Osteoblast (primary cell): ENCODE data around the gene BORCS5. TPM values are rescaled to one million over a fixed set of nuclear protein-coding genes. Genes with fewer than 3 reads are reported as not detected.

Source experiments
- DNase-seq: peaks from one replicate; pipeline ENCODE4 v3.0.0; 2011; ENCODE audit warnings: low spot score, mixed read lengths; ENCODE audit not compliant: insufficient read length; ENCODE audit errors: missing footprints
- H2AFZ ChIP-seq: 2 replicates; pipeline ENCODE4 v1.6.0; 2011; ENCODE audit warnings: mild to moderate bottlenecking, low read length
- H3K27ac ChIP-seq: 2 replicates; pipeline ENCODE4 v1.5.1; 2011; ENCODE audit warnings: mild to moderate bottlenecking, low read depth, low read length, moderate library complexity
- H3K27me3 ChIP-seq: 2 replicates; pipeline ENCODE4 v1.6.0; 2012; ENCODE audit warnings: mild to moderate bottlenecking, control low read depth, inconsistent platforms, low read length, moderate library complexity; ENCODE audit not compliant: insufficient read depth
- H3K36me3 ChIP-seq: 2 replicates; pipeline ENCODE4 v1.5.1; 2011; ENCODE audit warnings: mild to moderate bottlenecking, low read length, control low read depth, moderate library complexity; ENCODE audit not compliant: insufficient read depth
- H3K4me1 ChIP-seq: 2 replicates; pipeline ENCODE4 v1.5.1; 2011; ENCODE audit warnings: mild to moderate bottlenecking, low read length, control low read depth, moderate library complexity; ENCODE audit not compliant: insufficient read depth
- H3K4me2 ChIP-seq: 2 replicates; pipeline ENCODE4 v1.6.0; 2011; ENCODE audit warnings: mild to moderate bottlenecking, low read length; ENCODE audit not compliant: insufficient read depth
- H3K4me3 ChIP-seq: fragments of 200-600 bp; sonication (generic); 3 replicates; pipeline ENCODE4 v1.5.1; 2012; ENCODE audit warnings: mild to moderate bottlenecking, low read length, inconsistent platforms; ENCODE audit not compliant: insufficient read depth
- H3K79me2 ChIP-seq: 2 replicates; pipeline ENCODE4 v1.6.0; 2012; ENCODE audit warnings: mild to moderate bottlenecking, low read length, control low read depth, inconsistent platforms; ENCODE audit not compliant: insufficient read depth
- H3K9me3 ChIP-seq: 2 replicates; pipeline ENCODE4 v1.5.1; 2011; ENCODE audit warnings: low read depth, low read length, control low read depth
- H4K20me1 ChIP-seq: 2 replicates; pipeline ENCODE4 v1.6.0; 2012; ENCODE audit warnings: mild to moderate bottlenecking, low read length, control low read depth; ENCODE audit not compliant: insufficient read depth
- total RNA-seq: library from RNA; depleted of rRNA; stranded (reverse); fragments of >200 nt; gene quantifications from 2 replicates; pipeline ENCODE4 v1.2.3, GENCODE V29; 2012
- TF ChIP-seq, protein P1 (sequence below): IDR thresholded peaks from 2 replicates; pipeline ENCODE4 v1.5.1; 2011; ENCODE audit warnings: mild to moderate bottlenecking, low read depth, low read length, moderate library complexity; ENCODE audit errors: extremely low read depth

The BORCS5 gene
- total RNA-seq, 1 donor: 14.8 TPM

DNA sequence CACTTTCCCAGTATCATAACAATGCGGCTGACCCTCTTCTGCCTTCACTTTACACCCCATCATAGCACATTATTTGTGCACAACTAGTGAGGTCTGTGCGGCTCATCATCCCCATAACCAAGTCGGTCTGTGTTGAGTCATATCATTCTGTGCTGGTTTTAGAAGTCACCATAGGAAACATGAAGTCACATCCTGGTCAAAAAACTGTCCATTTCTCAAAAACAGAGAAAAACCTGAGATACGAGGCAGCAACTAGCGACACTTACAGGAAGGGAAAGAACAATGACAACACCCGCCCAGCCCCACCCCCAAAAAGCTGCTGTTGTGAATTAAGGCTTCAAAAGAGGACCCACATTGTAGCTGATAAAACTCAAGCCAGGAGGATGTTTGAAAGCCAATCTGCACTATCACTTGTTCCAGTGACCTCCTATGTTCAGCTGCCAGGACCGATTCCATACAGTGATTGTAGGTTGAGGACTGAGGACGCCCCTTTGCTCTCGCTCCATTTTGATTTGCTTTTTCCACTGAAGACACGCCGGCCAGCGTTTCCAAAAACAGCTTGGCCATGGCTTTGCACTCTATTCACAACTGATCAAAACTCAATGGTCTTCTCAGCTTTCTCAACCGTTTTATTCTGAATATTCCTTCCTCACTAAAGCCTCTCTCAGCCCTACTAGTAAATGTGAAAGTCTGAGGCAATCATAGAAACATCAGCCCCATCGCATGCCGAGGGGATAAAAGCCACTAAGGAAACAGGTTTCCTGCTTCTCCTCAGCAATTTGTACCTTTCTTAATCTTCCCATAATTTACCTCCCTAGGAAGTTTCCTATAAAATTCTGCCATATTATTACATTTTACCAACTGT, 118.3 kb downstream of the BORCS5 start:
- Histone ChIP-seq H3K9me3 (no peaks in the 10 kb centered on the region), H3K27ac (no peak overlapping the region), H3K4me2 (no peak overlapping the region), H3K4me1 (no peaks in the 10 kb centered on the region), H3K79me2 (no peaks in the 10 kb centered on the region), H3K27me3 (no peaks in the 10 kb centered on the region), H2AFZ (no peak overlapping the region), H4K20me1 (peaks cover 3% of the 10 kb centered on the region), H3K36me3 (peaks cover 21% of the 10 kb centered on the region), H3K4me3 (no peak overlapping the region)
- DNase-seq: no peak
- TF ChIP-seq, protein P1, sequence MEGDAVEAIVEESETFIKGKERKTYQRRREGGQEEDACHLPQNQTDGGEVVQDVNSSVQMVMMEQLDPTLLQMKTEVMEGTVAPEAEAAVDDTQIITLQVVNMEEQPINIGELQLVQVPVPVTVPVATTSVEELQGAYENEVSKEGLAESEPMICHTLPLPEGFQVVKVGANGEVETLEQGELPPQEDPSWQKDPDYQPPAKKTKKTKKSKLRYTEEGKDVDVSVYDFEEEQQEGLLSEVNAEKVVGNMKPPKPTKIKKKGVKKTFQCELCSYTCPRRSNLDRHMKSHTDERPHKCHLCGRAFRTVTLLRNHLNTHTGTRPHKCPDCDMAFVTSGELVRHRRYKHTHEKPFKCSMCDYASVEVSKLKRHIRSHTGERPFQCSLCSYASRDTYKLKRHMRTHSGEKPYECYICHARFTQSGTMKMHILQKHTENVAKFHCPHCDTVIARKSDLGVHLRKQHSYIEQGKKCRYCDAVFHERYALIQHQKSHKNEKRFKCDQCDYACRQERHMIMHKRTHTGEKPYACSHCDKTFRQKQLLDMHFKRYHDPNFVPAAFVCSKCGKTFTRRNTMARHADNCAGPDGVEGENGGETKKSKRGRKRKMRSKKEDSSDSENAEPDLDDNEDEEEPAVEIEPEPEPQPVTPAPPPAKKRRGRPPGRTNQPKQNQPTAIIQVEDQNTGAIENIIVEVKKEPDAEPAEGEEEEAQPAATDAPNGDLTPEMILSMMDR: no peak

DNA sequence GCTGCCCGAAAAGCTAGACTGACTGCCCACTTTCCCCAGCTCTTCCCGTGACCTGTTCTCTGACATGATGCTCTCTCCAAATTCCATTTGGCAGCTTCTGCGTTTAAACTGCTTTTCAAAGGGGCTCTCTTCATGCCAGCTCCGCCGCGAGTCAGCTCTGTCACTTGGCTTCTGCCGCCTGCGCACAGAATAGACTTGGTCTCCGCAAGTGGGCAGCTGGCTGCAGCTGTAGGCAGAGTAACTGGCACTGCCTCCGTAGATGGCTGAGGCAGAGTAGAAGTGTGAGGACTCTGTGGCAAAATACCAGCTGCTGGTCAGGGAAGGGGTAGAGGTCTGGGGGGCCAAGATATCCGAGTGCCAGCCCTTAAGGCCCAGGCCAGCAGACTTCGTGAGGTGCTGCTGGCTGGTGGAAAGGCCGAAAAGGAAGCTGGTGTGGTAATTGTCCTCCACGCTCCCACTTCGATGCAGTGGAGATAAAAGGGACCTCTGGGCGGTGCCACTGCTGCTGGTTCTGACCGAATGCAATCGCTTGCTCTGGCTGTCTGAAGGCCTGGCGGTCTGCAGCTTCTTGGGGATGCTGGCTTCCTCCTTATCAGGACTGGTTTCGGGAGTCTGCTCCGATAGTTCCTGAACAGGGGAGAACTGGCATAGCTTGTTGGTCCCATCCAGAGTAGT, 120.1 kb downstream of the BORCS5 start:
- H3K27me3 ChIP-seq: no peaks in the 10 kb centered on the region
- H3K4me1 ChIP-seq: no peaks in the 10 kb centered on the region
- H3K9me3 ChIP-seq: no peaks in the 10 kb centered on the region
- H3K36me3 ChIP-seq: peaks cover 24% of the 10 kb centered on the region
- H3K27ac ChIP-seq: no peak overlapping the region
- TF ChIP-seq, protein P1: no peak
- peaks cover 3% of the 10 kb centered on the region for H4K20me1 ChIP-seq
- no peak overlapping the region for H3K4me3 ChIP-seq
- H3K79me2 ChIP-seq: no peaks in the 10 kb centered on the region
- H2AFZ ChIP-seq: no peak overlapping the region
- no peak overlapping the region for H3K4me2 ChIP-seq
- no peak for DNase-seq

DNA sequence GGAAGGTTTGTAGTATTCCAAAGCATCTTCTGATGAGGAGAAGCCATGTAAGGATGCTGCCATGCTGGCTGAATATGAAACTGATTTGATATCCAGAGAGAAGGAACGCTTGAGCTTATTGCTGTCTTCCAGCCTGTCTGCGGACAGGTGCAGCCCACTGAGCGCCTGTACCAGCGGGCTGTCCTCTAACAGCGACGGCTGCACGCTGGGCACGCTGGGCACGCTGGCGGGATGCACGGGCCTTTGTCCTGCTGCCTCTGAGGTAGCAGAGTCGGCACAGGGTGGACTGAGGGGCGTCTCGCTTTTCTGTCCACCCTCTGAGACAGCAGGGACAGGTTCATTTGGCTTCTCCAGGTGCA, 120.6 kb downstream of the BORCS5 start:
- H3K27me3 ChIP-seq: no peaks in the 10 kb centered on the region
- no peak overlapping the region for H3K4me3 ChIP-seq
- H3K9me3 ChIP-seq: no peaks in the 10 kb centered on the region
- peaks cover 24% of the 10 kb centered on the region for H3K36me3 ChIP-seq
- no peaks in the 10 kb centered on the region for H3K79me2 ChIP-seq
- no peak overlapping the region for H2AFZ ChIP-seq
- H3K4me1 ChIP-seq: no peaks in the 10 kb centered on the region
- DNase-seq: no peak
- TF ChIP-seq, protein P1: no peak
- H3K4me2 ChIP-seq: no peak overlapping the region
- H3K27ac ChIP-seq: no peak overlapping the region
- H4K20me1 ChIP-seq: peaks cover 3% of the 10 kb centered on the region

DNA sequence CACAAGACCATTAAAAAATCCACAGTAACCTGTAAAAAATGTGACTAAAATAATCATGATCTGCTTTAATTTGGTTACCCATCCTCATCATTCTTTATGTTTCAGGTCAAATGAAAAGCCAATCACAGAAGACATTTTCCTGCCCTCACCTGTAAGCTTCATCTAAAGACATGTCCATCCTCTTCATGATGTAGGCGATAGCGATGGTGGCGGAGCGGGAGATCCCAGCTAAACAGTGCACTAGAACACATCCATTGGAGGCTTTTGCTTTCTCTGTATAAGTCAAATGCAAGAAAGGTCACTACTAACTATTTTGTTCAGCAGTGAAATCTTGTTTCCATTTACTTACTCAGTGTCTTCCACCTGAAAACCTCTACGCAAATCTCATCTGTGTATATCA, 123.2 kb downstream of the BORCS5 start:
- no peaks in the 10 kb centered on the region for H3K79me2 ChIP-seq
- H3K9me3 ChIP-seq: no peaks in the 10 kb centered on the region
- H3K4me3 ChIP-seq: no peak overlapping the region
- no peak overlapping the region for H3K27ac ChIP-seq
- H2AFZ ChIP-seq: no peak overlapping the region
- no peaks in the 10 kb centered on the region for H3K27me3 ChIP-seq
- peaks cover 24% of the 10 kb centered on the region for H3K36me3 ChIP-seq
- H3K4me1 ChIP-seq: no peaks in the 10 kb centered on the region
- no peak for DNase-seq
- TF ChIP-seq, protein P1: no peak
- no peak overlapping the region for H3K4me2 ChIP-seq
- H4K20me1 ChIP-seq: no peaks in the 10 kb centered on the region
